GM18858 (cell line): ENCODE results near the gene APRT.
"Not testable (repeated sequence)": the region's sequence is repeated elsewhere in the genome, so short reads cannot be mapped to it uniquely, and the experiment has no call there.

Experiments
- ATAC-seq: cut with Tn5 transposase; IDR thresholded peaks from one replicate; pipeline ENCODE4 v1.9.1; 2021; ENCODE audit not compliant: unreplicated experiment

The APRT gene

DNA sequence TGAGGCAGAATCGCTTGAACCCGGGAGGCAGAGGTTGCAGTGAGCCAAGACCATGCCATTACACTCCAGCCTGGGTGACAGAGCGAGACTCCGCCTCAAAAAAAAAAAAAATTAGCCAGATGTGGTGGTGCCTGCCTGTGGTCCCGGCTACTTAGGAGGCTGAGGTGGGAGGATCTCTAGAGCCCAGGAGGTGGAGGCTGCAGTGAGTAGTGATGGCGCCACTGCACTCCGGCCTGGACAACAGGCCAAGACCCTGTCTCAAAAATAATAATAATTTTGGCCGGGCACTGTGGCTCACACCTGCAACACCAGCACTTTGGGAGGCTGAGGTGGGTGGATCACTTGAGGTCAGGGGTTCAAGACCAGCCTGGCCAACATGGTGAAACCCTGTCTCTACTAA, 23.0 kb downstream of the APRT start:
- ATAC-seq: not testable (repeated sequence)

DNA sequence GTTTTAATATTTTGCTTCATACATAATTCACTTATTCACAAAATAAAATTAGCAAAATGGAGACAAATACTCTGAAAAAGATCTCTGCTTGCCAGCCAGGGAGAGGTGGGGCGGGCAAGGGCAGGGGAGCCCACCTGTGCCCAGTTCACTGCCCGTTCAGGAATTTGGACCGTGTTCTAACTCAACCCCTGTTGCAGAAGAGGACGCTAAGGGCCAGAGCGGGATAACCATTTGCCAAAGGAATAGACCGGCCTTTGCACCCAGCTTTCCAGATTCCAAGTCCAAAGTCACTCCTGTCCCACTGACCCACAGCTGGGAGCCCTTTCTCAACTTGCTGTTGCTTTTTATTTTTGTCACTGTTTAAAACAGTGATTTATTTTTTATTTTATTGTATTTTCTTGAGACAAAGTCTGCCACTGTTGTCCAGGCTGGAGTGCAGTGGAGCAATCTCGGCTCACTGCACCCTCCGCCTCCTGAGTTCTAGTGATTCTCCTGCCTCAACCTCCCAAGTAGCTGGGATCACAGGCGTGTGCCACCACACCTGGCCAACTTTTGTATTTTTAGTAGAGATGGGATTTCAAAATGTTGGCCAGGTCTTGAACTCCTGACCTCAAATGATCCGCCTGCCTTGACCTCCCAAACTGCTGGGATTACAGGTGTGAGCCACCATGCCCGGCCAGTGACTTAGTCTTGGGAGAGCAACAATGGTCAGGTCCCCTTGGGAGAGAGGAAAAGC, 24.0 kb downstream of the APRT start:
- no peak for ATAC-seq

DNA sequence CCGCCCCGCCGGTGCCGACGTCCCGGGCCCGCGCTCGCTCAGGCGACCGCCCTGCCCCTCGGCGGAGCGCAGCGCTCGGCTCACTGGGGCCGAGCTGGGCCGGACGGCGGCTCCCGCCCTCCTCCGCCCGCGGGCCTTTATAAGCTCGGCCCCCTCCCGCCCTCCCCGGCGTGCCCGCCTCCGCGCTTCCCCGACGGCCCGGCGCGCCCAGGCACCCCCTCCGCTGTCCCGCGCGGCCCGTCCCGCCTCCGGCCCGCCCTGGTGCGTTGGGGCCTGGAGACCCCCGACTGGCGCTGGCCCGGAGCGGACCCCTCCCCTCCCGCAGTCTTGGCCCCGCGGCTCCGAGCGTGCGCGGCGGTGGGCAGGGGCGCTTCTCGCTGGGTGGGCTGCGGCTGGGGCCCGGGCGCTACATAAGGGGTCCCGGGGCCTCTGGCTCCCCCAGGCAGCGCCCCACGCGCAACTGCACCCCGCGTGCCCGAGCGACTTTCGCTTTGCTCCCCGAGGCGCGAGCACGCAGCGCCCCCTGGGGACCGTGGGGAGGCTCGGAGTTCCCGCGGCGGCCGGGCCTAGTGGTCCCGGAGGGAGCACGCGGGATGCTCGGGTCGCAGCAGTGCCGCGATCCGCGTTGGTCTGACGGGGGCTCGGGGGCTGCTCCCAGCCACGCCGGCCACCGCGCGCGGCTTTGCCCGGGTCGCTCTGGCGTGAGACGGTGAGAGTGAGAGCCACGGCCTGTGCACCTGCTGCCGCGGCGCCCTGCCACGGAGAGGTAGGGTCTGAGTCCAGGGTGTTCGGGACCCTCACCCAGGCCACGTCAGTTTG, 26.4 kb downstream of the APRT start, which contains the start of gene PIEZO1:
Gene PIEZO1, minus strand, starts transcription at position 115 of the 819 bp plus-strand sequence. CDS start 256 bp downstream, outside the sequence.
- ATAC-seq: no peak

- no peak for ATAC-seq
Measured at GRCh38 chr16:88784856-88785105, 26.9 kb downstream of the APRT start.

GRCh38 chr16:88784074-88784855, 27.5 kb downstream of the APRT start:
- ATAC-seq: no peak

- ATAC-seq: no peak
Measured at GRCh38 chr16:88783391-88784073, 28.2 kb downstream of the APRT start.

GRCh38 chr16:88782454-88783390, 29.0 kb downstream of the APRT start:
- no peak for ATAC-seq

DNA sequence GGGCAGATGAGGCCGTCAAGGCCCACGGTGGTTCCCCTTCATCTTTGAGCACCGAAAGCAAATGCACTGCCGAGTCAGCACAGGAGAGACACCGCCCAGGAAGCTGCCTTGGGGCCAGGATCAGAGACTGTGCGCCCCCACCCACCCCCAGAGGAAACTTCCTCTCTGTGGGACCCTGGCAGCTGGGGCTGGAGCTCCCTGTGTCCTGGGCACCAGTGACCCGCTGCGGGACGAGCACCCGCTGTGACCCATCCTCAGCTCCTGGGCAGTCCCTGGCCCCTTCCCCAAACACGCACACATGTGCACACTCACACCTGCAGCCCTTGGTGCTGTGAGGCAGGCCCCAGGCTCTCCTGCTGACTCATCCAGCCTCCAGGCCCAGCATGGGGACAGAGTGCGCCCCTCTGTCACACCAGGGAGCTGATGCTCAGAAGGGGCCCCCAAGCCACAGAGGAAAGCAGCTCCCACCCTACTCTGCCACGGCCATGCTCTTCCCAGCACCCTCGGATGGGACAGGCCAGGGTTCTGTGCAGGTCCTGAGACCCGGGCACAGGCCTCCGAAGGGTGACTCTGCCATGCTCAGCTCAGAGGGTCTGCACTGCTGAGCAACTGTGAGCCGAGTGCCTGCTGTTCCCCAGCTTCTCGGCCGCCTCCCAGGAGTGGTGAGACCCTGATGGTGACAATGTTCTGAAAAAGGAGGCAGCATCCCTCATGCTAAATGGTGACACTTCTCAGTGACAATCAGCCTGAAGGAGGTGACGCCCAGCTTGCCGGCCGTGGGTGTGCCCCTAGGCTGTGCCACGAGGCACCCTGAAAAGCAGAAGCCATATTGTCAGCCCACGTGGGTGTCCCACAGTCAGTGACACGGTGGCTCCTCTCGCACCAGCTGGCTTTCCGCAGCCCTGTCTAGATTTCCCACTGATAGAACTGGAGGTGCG, 30.3 kb downstream of the APRT start:
- no peak for ATAC-seq

GRCh38 chr16:88780142-88781062, 31.3 kb downstream of the APRT start:
- no peak for ATAC-seq

- ATAC-seq: no peak
Measured at GRCh38 chr16:88779406-88780141, 32.2 kb downstream of the APRT start.

DNA sequence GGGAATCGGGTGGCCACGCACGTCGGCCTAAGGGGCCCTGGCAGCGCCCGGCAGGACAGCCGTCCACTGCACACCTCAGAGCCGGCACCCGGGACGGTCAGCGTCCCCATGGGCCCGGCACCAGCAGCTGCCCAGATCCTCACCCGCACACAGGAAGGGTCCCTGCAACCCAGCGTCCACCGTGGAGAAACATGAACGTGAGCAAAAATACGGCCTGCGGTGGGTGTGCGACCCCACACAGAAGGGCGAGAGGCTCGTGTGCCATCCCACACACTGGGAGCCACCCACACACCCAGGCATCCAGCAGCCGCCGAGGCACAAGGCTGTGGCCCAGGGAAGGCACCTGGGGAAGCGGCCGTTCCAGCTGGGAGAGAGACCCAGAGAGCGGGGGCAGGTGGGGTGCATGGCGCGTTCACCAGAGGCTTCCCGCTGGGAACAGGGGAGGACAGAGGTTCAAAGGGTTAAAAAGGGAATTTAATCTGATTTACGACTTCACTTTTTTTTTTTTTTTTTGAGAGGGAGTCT, 33.1 kb downstream of the APRT start:
- no peak for ATAC-seq

DNA sequence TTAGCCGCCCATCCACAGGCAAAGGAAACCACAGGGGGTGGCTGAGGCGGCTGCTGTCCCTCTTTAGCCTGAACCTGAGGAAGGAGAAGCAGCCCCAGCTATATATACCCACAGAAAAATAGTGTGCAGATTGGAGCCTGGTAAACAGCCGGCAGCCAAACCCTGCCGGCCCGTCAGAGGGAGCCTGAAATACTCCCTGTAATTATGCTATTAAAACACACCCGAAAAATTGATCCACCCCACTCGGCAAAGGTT, 33.5 kb downstream of the APRT start:
- ATAC-seq: no peak

GRCh38 chr16:88777471-88778270, 34.1 kb downstream of the APRT start:
- no peak for ATAC-seq

GRCh38 chr16:88775825-88776224, 35.9 kb downstream of the APRT start:
- ATAC-seq: no peak

GRCh38 chr16:88774544-88775393, 37.0 kb downstream of the APRT start:
- ATAC-seq: no peak
